SK-N-MC (cell line): ENCODE data around the gene SAMHD1.

Experiments used
- EZH2 ChIP-seq: fragments of 200-600 bp; sonication (generic); IDR thresholded peaks from one replicate; pipeline ENCODE4 v1.6.1; 2017; ENCODE audit warnings: antibody characterized with exemption
- POLR2AphosphoS5 ChIP-seq: IDR thresholded peaks from 2 replicates; pipeline ENCODE4 v1.6.1; 2012; ENCODE audit warnings: mild to moderate bottlenecking, low read depth, low read length, borderline replicate concordance

- TF ChIP-seq EZH2: no peak
- no peak for TF ChIP-seq POLR2AphosphoS5
Observed at GRCh38 chr20:36871640-36872570, 79.6 kb downstream of the SAMHD1 start.
